ENCODE data around the gene STAT2. TPM values are rescaled to one million over a fixed set of nuclear protein-coding genes. Genes with fewer than 3 reads are reported as not detected.
"Not testable (repeated sequence)": the region's sequence is repeated elsewhere in the genome, so short reads cannot be mapped to it uniquely, and the experiment has no call there.

The STAT2 gene
- total RNA-seq, 3 donors from 2014 or later: 198 to 207 (median 198) TPM

- H3K27ac ChIP-seq: no peak overlapping the region
- H3K9me3 ChIP-seq: no peaks in the 10 kb centered on the region
- H3K36me3 ChIP-seq: peaks cover 22% of the 10 kb centered on the region
- DNase-seq (ENCODE audit: low spot score in 2 of 2): no peak
- H3K4me1 ChIP-seq: no peaks in the 10 kb centered on the region
- H3K27me3 ChIP-seq: no peaks in the 10 kb centered on the region
- intact Hi-C loops (cut with DNase I; ENCODE audit: low total_unique reads): no loop called here
- H3K4me3 ChIP-seq: no peak overlapping the region
- TF ChIP-seq POLR2A (IDR thresholded peaks at IDR 0.05) (no peak), CTCF (IDR thresholded peaks at IDR 0.05) (no peak), POLR2AphosphoS5 (IDR thresholded peaks at IDR 0.05) (no peak)
Observed at GRCh38 chr12:56326126-56326525, 33.8 kb downstream of the STAT2 start.

- TF ChIP-seq POLR2AphosphoS5 (IDR thresholded peaks at IDR 0.05) (no peak), CTCF (IDR thresholded peaks at IDR 0.05) (no peak), POLR2A (IDR thresholded peaks at IDR 0.05) (no peak)
- Histone ChIP-seq H3K27ac (no peak overlapping the region), H3K36me3 (peaks cover 22% of the 10 kb centered on the region), H3K4me1 (no peaks in the 10 kb centered on the region), H3K9me3 (no peaks in the 10 kb centered on the region), H3K27me3 (no peaks in the 10 kb centered on the region), H3K4me3 (no peak overlapping the region)
- no peak for DNase-seq (ENCODE audit: low spot score in 2 of 2)
- intact Hi-C loops (cut with DNase I; ENCODE audit: low total_unique reads): no loop called here
Observed at GRCh38 chr12:56324206-56324605, 35.7 kb downstream of the STAT2 start.

GRCh38 chr12:56321610-56322009 is 38.3 kb downstream of the STAT2 start:
- DNase-seq (ENCODE audit: low spot score in 2 of 2); intact Hi-C loops (cut with DNase I; ENCODE audit: low total_unique reads); H3K4me3 ChIP-seq; H3K27ac ChIP-seq; H3K9me3 ChIP-seq; H3K27me3 ChIP-seq; H3K4me1 ChIP-seq: not testable (repeated sequence)
- H3K36me3 ChIP-seq: peaks cover 22% of the 10 kb centered on the region

GRCh38 chr12:56321027-56321426 is 38.9 kb downstream of the STAT2 start:
- no peak overlapping the region for H3K27ac ChIP-seq
- peaks cover 22% of the 10 kb centered on the region for H3K36me3 ChIP-seq
- no peak for DNase-seq (ENCODE audit: low spot score in 2 of 2)
- H3K27me3 ChIP-seq: no peaks in the 10 kb centered on the region
- intact Hi-C loops (cut with DNase I; ENCODE audit: low total_unique reads): no loop called here
- TF ChIP-seq CTCF (IDR thresholded peaks at IDR 0.05) (no peak), POLR2A (IDR thresholded peaks at IDR 0.05) (no peak)
- no peaks in the 10 kb centered on the region for H3K4me1 ChIP-seq
- H3K9me3 ChIP-seq: no peaks in the 10 kb centered on the region
- H3K4me3 ChIP-seq: no peak overlapping the region

GRCh38 chr12:56317675-56318074 is 42.2 kb downstream of the STAT2 start:
- H3K27ac ChIP-seq: no peak overlapping the region
- intact Hi-C loops (cut with DNase I; ENCODE audit: low total_unique reads): no loop called here
- no peak for DNase-seq (ENCODE audit: low spot score in 2 of 2)
- TF ChIP-seq POLR2AphosphoS5 (IDR thresholded peaks at IDR 0.05): no peak
- no peak for TF ChIP-seq POLR2A (IDR thresholded peaks at IDR 0.05)
- no peak for TF ChIP-seq CTCF (IDR thresholded peaks at IDR 0.05)
- peaks cover 3% of the 10 kb centered on the region for H3K36me3 ChIP-seq
- H3K4me3 ChIP-seq: no peak overlapping the region
- no peaks in the 10 kb centered on the region for H3K9me3 ChIP-seq
- peaks cover 5 to 7% of the 10 kb centered on the region in 2 donors for H3K4me1 ChIP-seq
- no peaks in the 10 kb centered on the region for H3K27me3 ChIP-seq
